Smooth muscle cell (in vitro differentiated cells): ENCODE results near the gene CD27. TPM values are rescaled to one million over a fixed set of nuclear protein-coding genes. Genes with fewer than 3 reads are reported as not detected.
A peak's percentile ranks its signal among the peaks of the same experiment; 100 is the strongest.

ENCODE experiments used
- DNase-seq: peaks from one replicate; lab custom pipeline; 2025; ENCODE audit not compliant: unreplicated experiment; lab: John Stamatoyannopoulos, UW
- H2AFZ ChIP-seq: fragments of 200-600 bp; sonication (generic); 2 replicates; pipeline ENCODE4 v1.6.0; 2016; ENCODE audit warnings: antibody characterized with exemption, low read depth, mild to moderate bottlenecking
- H3F3A ChIP-seq: fragments of 200-600 bp; sonication (generic); 2 replicates; pipeline ENCODE4 v1.6.0; 2017; ENCODE audit warnings: antibody characterized with exemption, low read depth
- H3K27ac ChIP-seq: fragments of 200-600 bp; sonication (generic); 2 replicates; pipeline ENCODE4 v1.5.1; 2016; ENCODE audit warnings: low read depth, mild to moderate bottlenecking
- H3K27me3 ChIP-seq: fragments of 200-600 bp; sonication (generic); 2 replicates; pipeline ENCODE4 v1.6.1; 2016; ENCODE audit warnings: low read depth, mild to moderate bottlenecking
- H3K36me3 ChIP-seq: fragments of 200-600 bp; sonication (generic); 2 replicates; pipeline ENCODE4 v1.5.1; 2016; ENCODE audit warnings: low read depth
- H3K4me1 ChIP-seq: fragments of 200-600 bp; sonication (generic); 2 replicates; pipeline ENCODE4 v1.5.1; 2016; ENCODE audit warnings: low read depth
- H3K4me2 ChIP-seq: fragments of 200-600 bp; sonication (generic); 2 replicates; pipeline ENCODE4 v1.6.0; 2016; ENCODE audit warnings: mild to moderate bottlenecking
- H3K4me3 ChIP-seq: fragments of 200-600 bp; sonication (generic); 2 replicates; pipeline ENCODE4 v1.5.1; 2016; ENCODE audit warnings: mild to moderate bottlenecking
- H3K79me2 ChIP-seq: fragments of 200-600 bp; sonication (generic); 2 replicates; pipeline ENCODE4 v1.6.0; 2016; ENCODE audit warnings: low read depth, mild to moderate bottlenecking
- H3K9ac ChIP-seq: fragments of 200-600 bp; sonication (generic); 2 replicates; pipeline ENCODE4 v1.6.0; 2016; ENCODE audit warnings: low read depth
- H3K9me3 ChIP-seq: fragments of 200-600 bp; sonication (generic); replicated peaks from 2 replicates; pipeline ENCODE4 v1.5.1; 2016; ENCODE audit warnings: low read depth
- H4K20me1 ChIP-seq: fragments of 200-600 bp; sonication (generic); 2 replicates; pipeline ENCODE4 v1.6.0; 2016; ENCODE audit warnings: low read depth
- WGBS: methylation state at CpG from one replicate; pipeline ENCODE4 v1.1.7; 2016; ENCODE audit warnings: low lambda C conversion rate; 5-methylcytosine and 5-hydroxymethylcytosine counted together
- polyA plus RNA-seq: library from polyadenylated mRNA; unstranded; fragments of >200 nt; fragmentation: Nextera tagmentation; extraction: Ambion mirVana; gene quantifications from 2 replicates; pipeline ENCODE4 v1.2.1, GENCODE V29; 2016
- total RNA-seq: library from RNA; depleted of rRNA; stranded (reverse); fragments of >200 nt; gene quantifications from 2 replicates; pipeline ENCODE4 v1.2.3, GENCODE V29; 2014
- TF ChIP-seq, protein P1 (sequence below): fragments of 200-600 bp; sonication (generic); IDR thresholded peaks from 2 replicates; pipeline ENCODE4 v1.5.1; 2017; ENCODE audit warnings: borderline replicate concordance, mild to moderate bottlenecking, antibody characterized with exemption; ENCODE audit not compliant: insufficient read depth, poor library complexity, severe bottlenecking

Gene CD27
- total and polyA plus RNA-seq, 2 experiments from 2014 or later, result not detected

DNA sequence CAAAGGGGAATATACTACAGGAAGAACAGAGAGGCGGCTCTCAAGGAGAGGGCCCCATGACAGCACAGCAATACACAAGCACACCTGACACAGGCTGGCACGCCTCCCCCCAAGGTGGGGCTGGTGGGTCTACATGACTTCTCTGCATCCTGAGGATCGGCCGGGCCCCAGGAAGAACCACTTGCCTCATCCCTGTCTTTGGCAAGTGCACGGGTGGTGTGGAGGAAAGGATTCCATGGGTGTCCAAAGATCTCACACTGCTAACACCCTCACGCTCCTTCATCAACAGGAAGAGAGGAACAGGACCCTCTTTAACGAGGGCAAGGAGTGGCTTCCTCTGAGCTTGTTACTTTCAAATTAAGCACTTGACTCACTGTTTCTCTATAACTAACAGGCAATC lies 18.5 kb downstream of the CD27 start:
- 93% methylated on average over 7 of the region's 7 CpGs for WGBS
- no peak overlapping the region for H3K4me3 ChIP-seq
- H4K20me1 ChIP-seq, result peaks cover 2% of the 10 kb centered on the region
- H3K79me2 ChIP-seq, result peaks cover 3% of the 10 kb centered on the region
- no peak for DNase-seq
- H2AFZ ChIP-seq, result no peak overlapping the region
- H3K27me3 ChIP-seq, result no peaks in the 10 kb centered on the region
- H3F3A ChIP-seq, result no peaks in the 10 kb centered on the region
- H3K27ac ChIP-seq, result no peak overlapping the region
- TF ChIP-seq, protein P1, sequence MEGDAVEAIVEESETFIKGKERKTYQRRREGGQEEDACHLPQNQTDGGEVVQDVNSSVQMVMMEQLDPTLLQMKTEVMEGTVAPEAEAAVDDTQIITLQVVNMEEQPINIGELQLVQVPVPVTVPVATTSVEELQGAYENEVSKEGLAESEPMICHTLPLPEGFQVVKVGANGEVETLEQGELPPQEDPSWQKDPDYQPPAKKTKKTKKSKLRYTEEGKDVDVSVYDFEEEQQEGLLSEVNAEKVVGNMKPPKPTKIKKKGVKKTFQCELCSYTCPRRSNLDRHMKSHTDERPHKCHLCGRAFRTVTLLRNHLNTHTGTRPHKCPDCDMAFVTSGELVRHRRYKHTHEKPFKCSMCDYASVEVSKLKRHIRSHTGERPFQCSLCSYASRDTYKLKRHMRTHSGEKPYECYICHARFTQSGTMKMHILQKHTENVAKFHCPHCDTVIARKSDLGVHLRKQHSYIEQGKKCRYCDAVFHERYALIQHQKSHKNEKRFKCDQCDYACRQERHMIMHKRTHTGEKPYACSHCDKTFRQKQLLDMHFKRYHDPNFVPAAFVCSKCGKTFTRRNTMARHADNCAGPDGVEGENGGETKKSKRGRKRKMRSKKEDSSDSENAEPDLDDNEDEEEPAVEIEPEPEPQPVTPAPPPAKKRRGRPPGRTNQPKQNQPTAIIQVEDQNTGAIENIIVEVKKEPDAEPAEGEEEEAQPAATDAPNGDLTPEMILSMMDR, result no peak
- H3K4me2 ChIP-seq, result no peak overlapping the region
- no peak overlapping the region for H3K9ac ChIP-seq
- no peaks in the 10 kb centered on the region for H3K9me3 ChIP-seq
- no peaks in the 10 kb centered on the region for H3K4me1 ChIP-seq
- H3K36me3 ChIP-seq, result no peaks in the 10 kb centered on the region

DNA sequence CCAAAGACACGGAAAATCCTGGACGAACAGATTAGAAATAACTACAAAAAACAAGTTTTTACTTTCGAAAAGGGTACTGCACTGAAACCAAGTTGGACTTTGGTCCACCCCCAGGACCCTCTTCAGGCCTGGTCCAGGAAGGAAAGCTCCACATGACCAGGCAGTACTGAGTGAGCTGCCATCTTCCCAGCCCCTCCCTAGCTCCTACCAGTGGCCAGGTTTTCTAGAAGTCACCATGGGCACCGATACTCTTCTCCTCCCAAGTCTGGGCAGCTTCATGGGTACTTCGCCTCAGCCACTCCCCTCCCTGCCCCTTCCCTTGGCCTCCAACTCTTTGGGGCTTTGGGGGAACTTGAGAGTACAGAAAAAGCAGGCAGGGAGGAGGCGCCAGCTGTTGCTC lies 19.1 kb downstream of the CD27 start:
- Histone ChIP-seq H3K79me2 (peaks cover 9% of the 10 kb centered on the region), H3K4me1 (no peaks in the 10 kb centered on the region), H3K27ac (no peak overlapping the region), H3K27me3 (no peaks in the 10 kb centered on the region), H3F3A (no peaks in the 10 kb centered on the region), H3K4me3 (no peak overlapping the region), H4K20me1 (peaks cover 9% of the 10 kb centered on the region), H3K9me3 (no peaks in the 10 kb centered on the region), H3K4me2 (no peak overlapping the region), H3K36me3 (no peaks in the 10 kb centered on the region), H2AFZ (no peak overlapping the region), H3K9ac (no peak overlapping the region)
- no peak for DNase-seq
- TF ChIP-seq, protein P1, result no peak
- 96% methylated on average over 6 of the region's 6 CpGs for WGBS

DNA sequence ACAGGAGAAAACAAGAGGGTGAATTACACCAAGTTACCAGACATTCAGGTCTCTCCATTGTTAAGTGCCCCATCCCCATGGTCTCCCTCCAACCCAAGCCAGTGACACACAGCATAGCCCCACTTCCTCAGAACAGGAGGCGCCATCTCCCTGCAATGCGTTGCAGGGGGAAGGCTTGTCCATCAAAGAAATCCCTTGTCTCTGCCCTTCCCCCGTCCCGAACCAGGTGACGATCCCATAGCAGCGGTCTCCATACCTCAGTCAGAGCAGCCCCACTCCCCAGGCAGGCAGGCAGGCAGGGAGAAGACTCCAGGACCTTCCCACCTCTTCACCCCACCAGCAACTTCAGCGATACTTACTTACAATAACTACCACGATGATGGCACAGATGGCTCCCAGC lies 19.8 kb downstream of the CD27 start:
- Histone ChIP-seq H3K9ac (no peak overlapping the region), H2AFZ (no peak overlapping the region), H3K4me3 (no peak overlapping the region), H3K4me2 (no peak overlapping the region), H3K4me1 (peaks cover 3% of the 10 kb centered on the region), H3K9me3 (no peaks in the 10 kb centered on the region), H3K27ac (no peak overlapping the region), H3K36me3 (no peaks in the 10 kb centered on the region), H3K79me2 (peaks cover 16% of the 10 kb centered on the region), H3K27me3 (no peaks in the 10 kb centered on the region), H4K20me1 (peaks cover 14% of the 10 kb centered on the region), H3F3A (no peaks in the 10 kb centered on the region)
- TF ChIP-seq, protein P1, result no peak
- WGBS, result 98% methylated on average over 7 of the region's 8 CpGs
- DNase-seq, result no peak

DNA sequence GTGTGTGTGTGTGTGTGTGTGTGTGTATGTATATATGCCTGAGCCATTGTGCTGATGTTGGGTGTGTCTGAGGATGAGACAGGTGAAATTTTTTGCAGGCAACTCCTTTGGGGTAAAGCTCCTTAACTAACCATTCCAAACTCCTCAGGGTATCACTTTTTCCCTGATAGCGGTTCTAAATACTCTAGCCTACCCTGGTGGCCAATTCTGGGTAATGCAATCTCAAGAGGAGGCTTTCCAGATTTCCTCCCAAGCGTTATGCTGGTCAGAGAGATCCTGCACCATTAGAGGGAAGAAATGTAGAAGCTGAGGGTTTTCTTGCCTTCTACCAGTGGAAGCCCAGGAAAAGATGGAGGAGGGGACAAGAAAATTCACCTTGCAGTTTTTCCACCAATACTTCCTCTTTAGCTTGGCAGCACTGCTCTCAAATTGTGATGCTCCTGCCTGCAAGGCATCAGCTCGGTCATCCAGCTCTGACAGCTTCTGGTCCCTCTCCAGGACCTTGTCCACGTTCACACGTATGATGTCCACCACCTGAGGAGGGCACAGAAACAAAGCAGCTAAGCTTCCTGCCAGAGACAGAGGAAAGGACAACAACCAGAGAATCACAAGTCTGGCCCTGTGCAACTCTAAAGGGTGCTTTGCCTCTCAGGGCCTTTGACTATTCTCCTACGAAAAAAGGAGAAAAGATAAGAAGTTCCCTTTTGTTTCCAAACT lies 20.9 kb downstream of the CD27 start:
- no peak overlapping the region for H3K27ac ChIP-seq
- WGBS, result 64% methylated on average over 6 of the region's 6 CpGs
- H3K4me3 ChIP-seq, result no peak overlapping the region
- DNase-seq, result no peak
- no peaks in the 10 kb centered on the region for H3K36me3 ChIP-seq
- peaks cover 7% of the 10 kb centered on the region for H3K4me1 ChIP-seq
- H3K4me2 ChIP-seq, result no peak overlapping the region
- no peak overlapping the region for H2AFZ ChIP-seq
- H3F3A ChIP-seq, result no peaks in the 10 kb centered on the region
- H4K20me1 ChIP-seq, result peaks cover 14% of the 10 kb centered on the region
- TF ChIP-seq, protein P1, result peak; percentile 76
- no peaks in the 10 kb centered on the region for H3K27me3 ChIP-seq
- no peaks in the 10 kb centered on the region for H3K9me3 ChIP-seq
- H3K79me2 ChIP-seq, result peaks cover 22% of the 10 kb centered on the region
- H3K9ac ChIP-seq, result no peak overlapping the region
